Activated CD4-positive, alpha-beta memory T cell treated with anti-CD3 and anti-CD28 coated beads, Interleukin-2, amount 10 ng/mL, durations not matched to agents 7 days and 5 days (primary cell): ENCODE results near the gene FGF8. TPM values are rescaled to one million over a fixed set of nuclear protein-coding genes. Genes with fewer than 3 reads are reported as not detected.

ENCODE experiments used
- CTCF ChIA-PET: fragments of 350-600 bp; sonication (Branson Sonifier 250); formaldehyde crosslinking; loops from one replicate; lab custom pipeline; 2021; ENCODE audit warnings: antibody characterized with exemption, inconsistent platforms; lab: Charles Lee
- POLR2A ChIA-PET: fragments of 350-600 bp; sonication (Branson Sonifier 250); formaldehyde crosslinking; loops from one replicate; lab custom pipeline; 2021; ENCODE audit warnings: antibody characterized with exemption; lab: Charles Lee
- DNase-seq: peaks from one replicate; pipeline ENCODE4 v3.0.0-alpha.2; 2020
- H3K27ac Mint-ChIP-seq: one replicate; pipeline ENCODE4 v1.8.0; 2021; ENCODE audit warnings: mild to moderate bottlenecking, mixed read lengths
- H3K27me3 Mint-ChIP-seq: one replicate; pipeline ENCODE4 v1.8.0; 2021; ENCODE audit warnings: mixed read lengths
- H3K36me3 Mint-ChIP-seq: one replicate; pipeline ENCODE4 v1.8.0; 2021; ENCODE audit warnings: low read depth, mixed read lengths
- H3K4me1 Mint-ChIP-seq: one replicate; pipeline ENCODE4 v1.8.0; 2021; ENCODE audit warnings: mixed read lengths
- H3K4me3 Mint-ChIP-seq: one replicate; pipeline ENCODE4 v1.8.0; 2021; ENCODE audit warnings: mild to moderate bottlenecking, mixed read lengths
- H3K9me3 Mint-ChIP-seq: one replicate; pipeline ENCODE4 v1.8.0; 2021; ENCODE audit warnings: mixed read lengths
- total RNA-seq, 2 experiments: library from RNA; stranded (reverse); gene quantifications; one replicate each; pipeline ENCODE4 v1.2.3, GENCODE V29; 2021

Gene FGF8
- total RNA-seq, 2 experiments from 2014 or later = not detected

GRCh38 chr10:101763141-101763846 is 12.6 kb downstream of the FGF8 start:
- Mint-ChIP-seq H3K36me3 (no peaks in the 10 kb centered on the region), H3K4me3 (no peak overlapping the region), H3K27ac (no peak overlapping the region), H3K9me3 (no peaks in the 10 kb centered on the region), H3K27me3 (peaks cover 29% of the 10 kb centered on the region), H3K4me1 (no peaks in the 10 kb centered on the region)
- DNase-seq = no peak
- ChIA-PET CTCF (interaction anchor here (0.6 to 2.4 kb wide), 3 partner anchors 18 to 419 kb away, joined by 3 to 6 read pairs (median 3); no protein-coding TSS in a partner anchor), POLR2A (no interaction called here)

- Mint-ChIP-seq H3K4me1 (no peaks in the 10 kb centered on the region), H3K9me3 (no peaks in the 10 kb centered on the region), H3K36me3 (no peaks in the 10 kb centered on the region), H3K27me3 (peaks cover 29% of the 10 kb centered on the region), H3K4me3 (no peak overlapping the region), H3K27ac (no peak overlapping the region)
- ChIA-PET POLR2A (no interaction called here), CTCF (interaction anchor here (0.7 to 2.4 kb wide), 3 partner anchors 18 to 625 kb away, joined by 3 to 6 read pairs (median 6); no protein-coding TSS in a partner anchor)
- no peak for DNase-seq
Measured at GRCh38 chr10:101762736-101763135, 13.2 kb downstream of the FGF8 start.

- no peaks in the 10 kb centered on the region for H3K9me3 Mint-ChIP-seq
- no peak overlapping the region for H3K27ac Mint-ChIP-seq
- ChIA-PET CTCF (interaction anchor here (0.5 to 2.4 kb wide), 2 partner anchors 20 to 504 kb away, joined by 3 to 6 read pairs; no protein-coding TSS in a partner anchor), POLR2A (no interaction called here)
- DNase-seq = no peak
- no peak overlapping the region for H3K4me3 Mint-ChIP-seq
- H3K36me3 Mint-ChIP-seq = no peaks in the 10 kb centered on the region
- H3K4me1 Mint-ChIP-seq = no peaks in the 10 kb centered on the region
- peaks cover 27% of the 10 kb centered on the region for H3K27me3 Mint-ChIP-seq
Measured at GRCh38 chr10:101761226-101761625, 14.7 kb downstream of the FGF8 start.

- ChIA-PET POLR2A (no interaction called here), CTCF (interaction anchor here (0.5 kb wide), 1 partner anchor 503 kb away, joined by 3 read pairs; no protein-coding TSS in a partner anchor)
- no peak overlapping the region for H3K4me3 Mint-ChIP-seq
- H3K27me3 Mint-ChIP-seq = peaks cover 21% of the 10 kb centered on the region
- H3K9me3 Mint-ChIP-seq = no peaks in the 10 kb centered on the region
- H3K36me3 Mint-ChIP-seq = no peaks in the 10 kb centered on the region
- H3K27ac Mint-ChIP-seq = no peak overlapping the region
- H3K4me1 Mint-ChIP-seq = no peaks in the 10 kb centered on the region
- DNase-seq = no peak
Measured at GRCh38 chr10:101760510-101760909, 15.4 kb downstream of the FGF8 start.

GRCh38 chr10:101759309-101760247 is 16.3 kb downstream of the FGF8 start:
- Mint-ChIP-seq H3K9me3 (no peaks in the 10 kb centered on the region), H3K36me3 (no peaks in the 10 kb centered on the region), H3K4me3 (no peak overlapping the region), H3K4me1 (no peaks in the 10 kb centered on the region), H3K27me3 (peaks cover 16% of the 10 kb centered on the region), H3K27ac (no peak overlapping the region)
- ChIA-PET POLR2A (no interaction called here), CTCF (no interaction called here)
- no peak for DNase-seq

GRCh38 chr10:101758858-101759257 is 17.1 kb downstream of the FGF8 start:
- H3K4me1 Mint-ChIP-seq = no peaks in the 10 kb centered on the region
- ChIA-PET POLR2A (no interaction called here), CTCF (no interaction called here)
- no peak for DNase-seq
- H3K9me3 Mint-ChIP-seq = no peaks in the 10 kb centered on the region
- no peak overlapping the region for H3K4me3 Mint-ChIP-seq
- no peak overlapping the region for H3K27ac Mint-ChIP-seq
- H3K27me3 Mint-ChIP-seq = peaks cover 21% of the 10 kb centered on the region
- no peaks in the 10 kb centered on the region for H3K36me3 Mint-ChIP-seq

GRCh38 chr10:101752241-101752640 is 23.7 kb downstream of the FGF8 start:
- ChIA-PET POLR2A (interaction anchor here (1.4 kb wide), 1 partner anchor 17 kb away, joined by 3 read pairs; no protein-coding TSS in a partner anchor), CTCF (interaction anchor here (0.7 kb wide), 1 partner anchor 18 kb away, joined by 6 read pairs; no protein-coding TSS in a partner anchor)
- H3K27ac Mint-ChIP-seq = no peak overlapping the region
- H3K9me3 Mint-ChIP-seq = no peaks in the 10 kb centered on the region
- no peak overlapping the region for H3K4me3 Mint-ChIP-seq
- peaks cover 23% of the 10 kb centered on the region for H3K27me3 Mint-ChIP-seq
- DNase-seq = no peak
- no peaks in the 10 kb centered on the region for H3K4me1 Mint-ChIP-seq
- no peaks in the 10 kb centered on the region for H3K36me3 Mint-ChIP-seq

GRCh38 chr10:101749047-101750016 is 26.6 kb downstream of the FGF8 start:
- ChIA-PET CTCF (no interaction called here), POLR2A (no interaction called here)
- H3K9me3 Mint-ChIP-seq = no peaks in the 10 kb centered on the region
- no peaks in the 10 kb centered on the region for H3K4me1 Mint-ChIP-seq
- H3K36me3 Mint-ChIP-seq = no peaks in the 10 kb centered on the region
- DNase-seq = no peak
- no peak overlapping the region for H3K4me3 Mint-ChIP-seq
- H3K27ac Mint-ChIP-seq = no peak overlapping the region
- H3K27me3 Mint-ChIP-seq = peaks cover 24% of the 10 kb centered on the region

GRCh38 chr10:101748496-101748895 is 27.4 kb downstream of the FGF8 start:
- ChIA-PET POLR2A (no interaction called here), CTCF (no interaction called here)
- no peaks in the 10 kb centered on the region for H3K36me3 Mint-ChIP-seq
- peaks cover 20% of the 10 kb centered on the region for H3K27me3 Mint-ChIP-seq
- no peak for DNase-seq
- H3K9me3 Mint-ChIP-seq = no peaks in the 10 kb centered on the region
- no peaks in the 10 kb centered on the region for H3K4me1 Mint-ChIP-seq
- H3K4me3 Mint-ChIP-seq = no peak overlapping the region
- no peak overlapping the region for H3K27ac Mint-ChIP-seq

- ChIA-PET POLR2A (no interaction called here), CTCF (no interaction called here)
- Mint-ChIP-seq H3K27ac (no peak overlapping the region), H3K9me3 (no peaks in the 10 kb centered on the region), H3K27me3 (peaks cover 25% of the 10 kb centered on the region), H3K4me3 (no peak overlapping the region), H3K4me1 (no peaks in the 10 kb centered on the region), H3K36me3 (no peaks in the 10 kb centered on the region)
- no peak for DNase-seq
Measured at GRCh38 chr10:101745074-101745696, 30.7 kb downstream of the FGF8 start.

- no peak overlapping the region for H3K4me3 Mint-ChIP-seq
- no peak overlapping the region for H3K27ac Mint-ChIP-seq
- peaks cover 27% of the 10 kb centered on the region for H3K27me3 Mint-ChIP-seq
- no peak for DNase-seq
- ChIA-PET POLR2A (no interaction called here), CTCF (no interaction called here)
- no peaks in the 10 kb centered on the region for H3K4me1 Mint-ChIP-seq
- H3K36me3 Mint-ChIP-seq = no peaks in the 10 kb centered on the region
- H3K9me3 Mint-ChIP-seq = no peaks in the 10 kb centered on the region
Measured at GRCh38 chr10:101744267-101744666, 31.6 kb downstream of the FGF8 start.

- H3K9me3 Mint-ChIP-seq = no peaks in the 10 kb centered on the region
- no peaks in the 10 kb centered on the region for H3K4me1 Mint-ChIP-seq
- no peak for DNase-seq
- no peak overlapping the region for H3K27ac Mint-ChIP-seq
- no peak overlapping the region for H3K4me3 Mint-ChIP-seq
- ChIA-PET POLR2A (no interaction called here), CTCF (interaction anchor here (1.2 kb wide), 1 partner anchor 139 kb away, joined by 3 read pairs; no protein-coding TSS in a partner anchor)
- no peaks in the 10 kb centered on the region for H3K36me3 Mint-ChIP-seq
- peaks cover 27% of the 10 kb centered on the region for H3K27me3 Mint-ChIP-seq
Measured at GRCh38 chr10:101741938-101742337, 34.0 kb downstream of the FGF8 start.
